IMR-90 (cell line): ENCODE data around the gene AOX1. TPM values are rescaled to one million over a fixed set of nuclear protein-coding genes. Genes with fewer than 3 reads are reported as not detected.

ENCODE experiments used
- ATAC-seq: fragments of 200-7000 bp; cut with Tn5 transposase; 2 replicates; pipeline ENCODE4 v1.9.1; 2020; ENCODE audit warnings: low read depth, mild to moderate bottlenecking, moderate library complexity
- BruUV-seq: library from RNA; stranded (reverse); fragments of 400-500 nt; replicated peaks from 2 replicates; lab custom pipeline; 2021; lab: Mats Ljungman, UMichigan
- CTCF ChIA-PET: fragments of 300-600 bp; formaldehyde crosslinking; extraction: SDS; loops from one replicate; lab custom pipeline; 2021; ENCODE audit warnings: antibody characterized with exemption; lab: Yijun Ruan, JAX
- POLR2A ChIA-PET: fragments of 300-600 bp; sonication (Branson Sonifier 250); formaldehyde crosslinking; loops from one replicate; lab custom pipeline; 2022; ENCODE audit warnings: antibody characterized with exemption; ENCODE audit not compliant: unreplicated experiment; lab: Charles Lee
- DNase-seq: peaks from one replicate; pipeline ENCODE4 v3.0.0; 2013
- H2AFZ ChIP-seq: replicated peaks from 2 replicates; pipeline ENCODE3; 2013; ENCODE audit warnings: low read length, mild to moderate bottlenecking; ENCODE audit not compliant: poor library complexity
- H2AK5ac ChIP-seq: 2 replicates; pipeline ENCODE4 v1.6.1; 2013; ENCODE audit warnings: low read depth, low read length, inconsistent platforms
- H2AK9ac ChIP-seq: replicated peaks from 2 replicates; pipeline ENCODE3; 2013; ENCODE audit warnings: mild to moderate bottlenecking, low read depth, low read length, moderate library complexity; ENCODE audit not compliant: poor library complexity
- H2BK120ac ChIP-seq: 2 replicates; pipeline ENCODE4 v1.6.1; 2013; ENCODE audit warnings: low read depth, low read length, inconsistent platforms
- H2BK15ac ChIP-seq: 3 replicates; pipeline ENCODE4 v1.6.1; 2013; ENCODE audit warnings: low read depth, low read length, inconsistent platforms
- H2BK20ac ChIP-seq: 2 replicates; pipeline ENCODE4 v1.6.1; 2013; ENCODE audit warnings: low read depth, mild to moderate bottlenecking, inconsistent platforms, low read length, moderate library complexity
- H2BK5ac ChIP-seq: 2 replicates; pipeline ENCODE4 v1.6.1; 2013; ENCODE audit warnings: mild to moderate bottlenecking, low read depth, low read length, inconsistent platforms; ENCODE audit not compliant: poor library complexity, severe bottlenecking
- H3K14ac ChIP-seq: replicated peaks from 2 replicates; pipeline ENCODE4 v1.6.1; 2013; ENCODE audit warnings: low read depth, low read length, inconsistent platforms
- H3K18ac ChIP-seq: 2 replicates; pipeline ENCODE4 v1.6.1; 2013; ENCODE audit warnings: low read depth, low read length, control low read depth
- H3K23ac ChIP-seq: 2 replicates; pipeline ENCODE4 v1.6.1; 2013; ENCODE audit warnings: low read depth, low read length, inconsistent platforms
- H3K27ac ChIP-seq: 2 replicates; pipeline ENCODE4 v1.5.1; 2013; ENCODE audit warnings: mild to moderate bottlenecking, control low read depth, low read length; ENCODE audit not compliant: insufficient read depth
- H3K27me3 ChIP-seq: 2 replicates; pipeline ENCODE4 v1.6.1; 2013; ENCODE audit warnings: low read length; ENCODE audit not compliant: control insufficient read depth, insufficient read depth
- H3K36me3 ChIP-seq: 2 replicates; pipeline ENCODE4 v1.6.1; 2013; ENCODE audit warnings: low read length, mixed read lengths; ENCODE audit not compliant: control insufficient read depth, insufficient read depth
- H3K4ac ChIP-seq: 2 replicates; pipeline ENCODE4 v1.6.1; 2013; ENCODE audit warnings: low read depth, low read length, inconsistent platforms
- H3K4me1 ChIP-seq: 2 replicates; pipeline ENCODE4 v1.6.1; 2013; ENCODE audit warnings: low read length, mixed read lengths; ENCODE audit not compliant: control insufficient read depth, insufficient read depth
- H3K4me2 ChIP-seq: 2 replicates; pipeline ENCODE4 v1.6.1; 2013; ENCODE audit warnings: low read depth, mild to moderate bottlenecking, control low read depth, low read length, moderate library complexity
- H3K4me3 ChIP-seq: 2 replicates; pipeline ENCODE4 v1.5.1; 2013; ENCODE audit warnings: low read depth, mild to moderate bottlenecking, control low read depth, low read length, moderate library complexity; ENCODE audit not compliant: insufficient read depth
- H3K56ac ChIP-seq: 2 replicates; pipeline ENCODE4 v1.6.1; 2013; ENCODE audit warnings: low read length, inconsistent platforms; ENCODE audit not compliant: insufficient read depth; ENCODE audit errors: extremely low read depth
- H3K79me1 ChIP-seq, 2 experiments: 2 replicates each; pipeline ENCODE4 v1.6.1; 2013; ENCODE audit warnings: low read length in 2 of 2, inconsistent platforms in 1 of 2, low read depth in 1 of 2
- H3K9ac ChIP-seq: 2 replicates; pipeline ENCODE4 v1.6.1; 2013; ENCODE audit warnings: low read depth, low read length, control low read depth
- H3K9me1 ChIP-seq: 2 replicates; pipeline ENCODE4 v1.6.1; 2013; ENCODE audit warnings: low read length, inconsistent platforms; ENCODE audit not compliant: insufficient read depth
- H3K9me3 ChIP-seq: 2 replicates; pipeline ENCODE4 v1.6.1; 2013; ENCODE audit warnings: low read length; ENCODE audit not compliant: control insufficient read depth, insufficient read depth
- H4K20me1 ChIP-seq: 2 replicates; pipeline ENCODE4 v1.6.1; 2013; ENCODE audit warnings: low read length, inconsistent platforms; ENCODE audit not compliant: insufficient read depth
- H4K5ac ChIP-seq: 2 replicates; pipeline ENCODE4 v1.6.1; 2013; ENCODE audit warnings: mild to moderate bottlenecking, low read depth, low read length, control low read depth
- H4K8ac ChIP-seq, 2 experiments: 2 replicates each; pipeline ENCODE4 v1.6.1; 2013; ENCODE audit warnings: low read depth in 2 of 2, low read length in 2 of 2, control low read depth in 1 of 2, inconsistent platforms in 1 of 2
- H4K91ac ChIP-seq: 2 replicates; pipeline ENCODE4 v1.6.1; 2013; ENCODE audit warnings: low read depth, low read length, inconsistent platforms; ENCODE audit not compliant: insufficient read depth
- CTCF ChIP-seq: conservative IDR thresholded peaks from 2 replicates; pipeline ENCODE4 v1.5.1; 2012; ENCODE audit warnings: mild to moderate bottlenecking, low read depth, low read length, improper control_type of control experiment
- MXI1 ChIP-seq: IDR thresholded peaks from 2 replicates; pipeline ENCODE4 v1.6.1; 2012; ENCODE audit warnings: low read depth, mild to moderate bottlenecking, low read length, moderate library complexity, borderline replicate concordance
- RAD21 ChIP-seq: IDR thresholded peaks from 2 replicates; pipeline ENCODE4 v1.6.1; 2012; ENCODE audit warnings: low read length, improper control_type of control experiment
- USF2 ChIP-seq: fragments of 150-350 bp; IDR thresholded peaks from 2 replicates; pipeline ENCODE4 v1.6.1; 2017; ENCODE audit warnings: mild to moderate bottlenecking, antibody characterized with exemption, low read length, low read depth
- WGBS, 2 experiments: methylation state at CpG; one replicate each; pipeline versions ENCODE4 v1.1.5 to v1.1.7; 2013; ENCODE audit warnings: missing lambda C conversion rate in 2 of 2; ENCODE audit not compliant: insufficient read length in 1 of 2; ENCODE audit errors: extremely low coverage in 2 of 2; 5-methylcytosine and 5-hydroxymethylcytosine counted together
- dilution Hi-C: fragments of 300-500 bp; cut with HindIII; formaldehyde crosslinking; loops from one replicate; pipeline ENCODE4 v1.14.3; 2018; ENCODE audit warnings: low sequenced_read_pairs; ENCODE audit not compliant: unreplicated experiment
- in situ Hi-C: fragments of 300-500 bp; cut with MboI; formaldehyde crosslinking; loops from 3 replicates; pipeline ENCODE4 v1.14.3; 2019; ENCODE audit warnings: low sequenced_read_pairs, inconsistent platforms, mixed read lengths
- intact Hi-C: fragments of 100-400 bp; cut with micrococcal nuclease; formaldehyde crosslinking; loops from 2 replicates; pipeline ENCODE4 v1.10.0; 2022
- polyA plus RNA-seq, 3 experiments: library from polyadenylated mRNA; depleted of rRNA; stranded (reverse); fragments of >200 nt; gene quantifications; 2 replicates each; pipeline ENCODE4 v1.2.3, GENCODE V29; 2012; ENCODE audit warnings: low replicate concordance in 1 of 3
- total RNA-seq: library from RNA; depleted of rRNA; stranded (reverse); fragments of >200 nt; gene quantifications from 2 replicates; pipeline ENCODE4 v1.2.3, GENCODE V29; 2012

Gene AOX1
- total and polyA plus RNA-seq, 2 of the 4 experiments (the other 2 are of a cell fraction) = 21.7 to 59.9 TPM

GRCh38 chr2:200585340-200585729 is 479 bp upstream of the AOX1 start:
- H2BK20ac ChIP-seq = no peak overlapping the region
- H4K20me1 ChIP-seq = no peaks in the 10 kb centered on the region
- ChIA-PET CTCF (interaction anchor here (1.0 kb wide), 1 partner anchor 50 kb away, joined by 3 read pairs; no protein-coding TSS in a partner anchor), POLR2A (no interaction called here)
- DNase-seq = no peak
- no peaks in the 10 kb centered on the region for H3K79me1 ChIP-seq
- H4K91ac ChIP-seq = no peak overlapping the region
- H3K4me3 ChIP-seq = peak overlapping the region; percentile 44
- H3K27me3 ChIP-seq = no peaks in the 10 kb centered on the region; the same call in 1 of the 2 replicates
- no peak overlapping the region for H3K27ac ChIP-seq
- no CpG with 5 or more reads among the region's 2 CpGs for WGBS, 2 experiments
- no peak overlapping the region for H2AK5ac ChIP-seq
- peaks cover 2% of the 10 kb centered on the region; the same call in 1 of the 2 replicates for H3K36me3 ChIP-seq
- no peaks in the 10 kb centered on the region for H3K9me3 ChIP-seq
- H3K9me1 ChIP-seq = peaks cover 3% of the 10 kb centered on the region; the same call in 1 of the 2 replicates
- H3K9ac ChIP-seq = no peak overlapping the region
- in situ Hi-C loops (no loop called here), intact Hi-C loops (no loop called here), dilution Hi-C loops (no loop called here)
- H4K5ac ChIP-seq = no peak overlapping the region
- H3K4me2 ChIP-seq = peak overlapping the region; percentile 94
- BruUV-seq = no TSS peak
- H2BK5ac ChIP-seq = no peak overlapping the region
- ATAC-seq = no peak
- H2AK9ac ChIP-seq = no peak overlapping the region
- H4K8ac ChIP-seq = peak overlapping the region in 1 of 2 experiments; percentile 22; a peak in 1 of 4 replicates
- no peak overlapping the region for H2BK15ac ChIP-seq
- no peak overlapping the region for H3K18ac ChIP-seq
- peak overlapping the region; percentile 47 for H3K14ac ChIP-seq
- no peak overlapping the region for H3K56ac ChIP-seq
- peak overlapping the region; percentile 67; the same call in 1 of the 2 replicates for H3K23ac ChIP-seq
- H3K4ac ChIP-seq = no peak overlapping the region
- H2AFZ ChIP-seq = peak overlapping the region; percentile 89
- TF ChIP-seq CTCF = no peak
- TF ChIP-seq RAD21 = no peak
- no peak for TF ChIP-seq USF2
- TF ChIP-seq MXI1 = no peak
- peak overlapping the region; percentile 33 for H2BK120ac ChIP-seq
- no peaks in the 10 kb centered on the region for H3K4me1 ChIP-seq
